Stimulated activated CD4-positive, alpha-beta T cell treated with anti-CD3 and anti-CD28 coated beads, Interleukin-1b, Interleukin-23, amount 100 ng/mL, for 48 hours (primary cell): ENCODE results near the gene PIAS2.
"Not testable (repeated sequence)": the region's sequence is repeated elsewhere in the genome, so short reads cannot be mapped to it uniquely, and the experiment has no call there.

Experiments
- DNase-seq: peaks from one replicate; pipeline ENCODE4 v3.0.0-alpha.2; 2020

PIAS2 gene

DNA sequence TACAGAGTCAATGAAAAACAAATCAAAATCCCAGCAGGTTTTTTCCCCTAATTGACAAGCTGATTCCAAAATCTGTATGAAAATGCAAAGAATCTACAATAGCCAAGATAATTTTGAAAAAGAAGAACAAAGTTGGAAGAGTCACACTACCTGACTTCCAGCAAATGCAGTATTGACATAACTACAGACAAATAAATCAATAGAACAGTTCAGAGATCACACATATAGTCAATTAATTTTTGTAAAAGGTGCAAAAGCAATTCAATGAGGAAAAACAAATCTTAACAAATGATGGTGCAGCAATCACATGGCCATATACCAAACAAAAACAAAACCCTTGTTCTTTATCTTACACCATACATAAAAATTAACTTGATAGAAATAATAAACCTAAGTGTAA, 85.9 kb downstream of the PIAS2 start:
- no peak for DNase-seq

DNA sequence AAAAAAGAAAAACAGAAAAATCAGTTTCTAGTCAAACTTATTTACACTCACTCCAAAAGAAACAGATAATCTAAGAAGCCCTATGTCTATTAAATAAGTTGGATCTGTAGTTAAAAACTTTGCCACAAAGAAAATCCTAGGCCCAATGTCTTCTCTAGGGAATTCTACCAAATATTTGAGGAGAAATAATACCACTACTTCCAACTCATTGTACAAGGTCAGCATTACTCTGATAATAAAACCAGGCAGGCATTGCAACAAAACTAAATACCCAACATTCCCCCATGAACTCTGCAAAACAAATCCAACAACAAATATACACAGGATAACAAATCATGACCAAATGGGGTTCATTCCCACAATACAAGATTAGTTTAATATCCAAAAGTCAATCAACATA, 86.7 kb downstream of the PIAS2 start:
- DNase-seq, result no peak

DNA sequence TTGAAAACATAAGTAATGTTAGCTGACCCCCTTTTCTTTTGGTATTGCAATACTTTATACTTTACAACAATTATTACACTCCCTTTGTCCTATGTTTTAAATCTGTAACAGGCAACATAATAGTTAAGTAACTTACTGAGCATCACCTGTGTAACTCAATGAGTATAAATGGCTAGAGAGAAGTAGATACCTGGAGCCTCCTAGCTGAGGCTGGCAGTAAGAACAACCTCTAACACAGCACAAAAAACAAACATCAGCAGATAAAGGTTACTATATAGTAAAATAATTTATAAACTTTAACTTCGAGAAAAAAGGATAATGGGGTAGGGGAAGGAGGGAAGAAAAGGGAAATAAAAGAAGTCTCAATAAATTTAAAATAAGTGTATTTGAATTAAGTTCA, 87.4 kb downstream of the PIAS2 start:
- no peak for DNase-seq

DNA sequence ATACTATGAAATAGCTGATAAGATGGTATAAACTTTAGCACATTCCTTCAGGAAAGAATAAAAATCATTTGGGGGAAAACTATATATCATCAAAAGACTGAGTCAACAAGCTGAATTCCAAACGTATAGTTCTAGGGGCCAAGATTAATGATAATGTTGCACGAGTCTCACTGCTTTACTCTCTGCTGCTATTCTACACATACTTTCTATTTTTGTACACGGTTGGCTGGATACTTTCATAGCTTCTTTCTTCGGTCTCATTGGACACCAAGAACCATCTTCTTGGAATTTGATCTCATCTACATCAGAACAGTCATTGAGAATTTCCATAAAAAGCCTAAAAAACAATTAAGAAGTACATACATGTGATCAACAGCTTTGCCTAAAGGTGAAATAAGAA, 87.8 kb downstream of the PIAS2 start:
- no peak for DNase-seq

DNA sequence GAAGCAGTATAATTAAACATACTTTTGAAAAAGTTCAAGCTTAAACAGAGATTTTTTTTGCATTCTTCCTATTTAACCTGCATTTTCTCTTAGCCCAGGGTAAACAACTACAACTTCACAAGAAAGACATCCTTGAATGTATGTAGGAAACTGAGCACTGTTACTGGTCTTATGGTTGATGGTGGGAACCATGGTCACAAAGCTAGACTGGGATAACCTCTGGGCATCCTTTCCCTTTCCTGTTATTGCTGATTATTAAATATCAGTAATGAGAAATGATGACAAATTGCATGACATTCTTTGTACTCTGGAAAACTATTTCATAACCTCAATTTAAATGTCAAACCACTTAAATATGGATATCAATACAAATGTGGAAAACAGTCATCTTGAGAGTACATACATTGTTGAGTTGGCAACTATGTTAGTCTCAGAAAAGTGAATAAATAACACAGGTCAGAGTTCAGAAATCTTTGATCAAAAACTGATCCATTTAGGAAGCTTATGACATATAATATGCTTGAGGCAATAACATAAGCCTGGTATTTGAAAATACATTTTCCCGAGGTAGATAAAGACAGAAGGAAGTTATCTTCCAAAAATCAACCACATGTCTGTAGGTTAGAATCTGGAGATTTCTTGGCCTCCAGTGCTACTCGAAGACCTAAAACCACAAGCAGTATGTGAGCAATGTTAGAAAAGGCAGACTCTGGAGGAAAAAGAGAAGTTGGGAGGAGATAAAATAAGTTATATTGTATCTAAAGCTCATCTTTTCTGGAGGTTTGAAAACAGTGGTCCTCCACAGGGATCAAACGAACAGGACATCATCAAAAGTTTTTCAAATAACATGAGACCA, 95.2 kb downstream of the PIAS2 start:
- DNase-seq, result no peak

DNA sequence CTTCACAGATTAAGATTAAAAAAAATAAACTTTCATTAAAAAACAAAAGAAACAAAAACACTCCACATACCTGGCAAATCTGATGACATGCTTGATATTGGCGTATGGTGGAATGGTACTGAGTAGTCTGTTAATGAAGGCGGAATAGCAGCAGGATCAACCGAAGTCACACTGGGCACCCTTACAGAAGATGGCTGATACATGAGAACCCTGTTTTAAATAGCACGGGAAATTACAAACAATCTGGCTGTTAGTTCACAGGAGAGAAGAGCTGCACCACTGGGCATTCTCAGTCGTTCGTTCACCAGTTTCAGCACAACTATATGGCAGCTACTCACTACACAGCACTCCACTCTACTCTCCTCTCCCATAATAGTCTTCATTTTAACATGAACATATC, 96.4 kb downstream of the PIAS2 start:
- DNase-seq, result no peak

DNA sequence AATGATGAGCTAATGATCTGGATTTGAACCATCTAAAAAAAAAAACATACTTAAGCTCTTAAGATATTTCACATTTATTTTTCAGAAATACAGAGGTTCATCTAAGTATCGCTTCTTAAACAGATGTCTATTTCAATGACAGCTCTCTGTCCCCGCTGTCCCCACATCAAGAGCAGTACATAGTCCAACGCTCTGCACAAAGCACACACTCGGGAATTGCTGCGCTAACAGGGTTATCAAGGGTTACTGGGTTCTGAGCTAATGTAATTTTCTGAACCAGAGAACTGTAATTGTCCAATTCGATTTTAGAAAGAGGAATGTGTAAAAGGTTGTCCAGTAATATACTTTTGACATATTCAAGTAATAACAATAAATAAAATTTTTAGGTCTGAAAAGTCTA, 101.6 kb downstream of the PIAS2 start:
- no peak for DNase-seq

DNA sequence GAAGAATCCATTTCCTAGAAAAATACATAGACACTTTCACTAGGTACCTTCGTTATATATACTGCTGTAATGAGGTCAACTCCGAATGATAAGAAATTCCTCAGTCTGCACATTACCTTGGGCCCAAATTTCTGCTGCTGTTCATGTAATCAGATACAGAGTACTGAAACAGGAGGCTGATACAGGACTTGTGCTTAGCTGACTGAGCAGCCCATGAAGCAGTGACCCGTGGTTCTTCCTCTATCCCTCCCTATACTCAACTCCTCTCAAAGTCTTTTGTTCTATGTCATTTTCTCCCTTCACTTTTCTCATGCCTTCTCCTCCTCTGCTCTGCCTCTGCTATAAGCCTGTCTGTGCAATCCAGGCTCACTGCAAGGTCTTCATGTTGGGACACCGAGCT, 102.9 kb downstream of the PIAS2 start:
- DNase-seq, result no peak

DNA sequence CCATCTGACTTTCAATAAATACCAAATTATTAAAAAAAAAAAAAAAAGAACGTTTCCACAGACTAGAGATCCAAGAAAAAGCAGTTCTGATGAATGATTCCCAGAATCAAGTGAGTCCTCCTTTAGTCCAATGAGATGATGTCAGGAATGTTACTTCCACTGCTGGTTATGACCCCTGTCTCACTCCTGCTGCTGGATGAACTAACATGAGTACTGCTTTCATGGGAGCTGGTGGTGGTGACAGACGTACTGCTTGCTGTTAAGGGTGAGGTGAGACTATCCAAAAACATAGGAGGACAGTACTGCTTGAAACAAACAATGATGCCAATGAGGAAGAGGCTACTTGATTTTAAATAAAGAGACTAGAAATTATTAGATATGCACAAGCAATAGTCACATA, 105.0 kb downstream of the PIAS2 start:
- no peak for DNase-seq

DNA sequence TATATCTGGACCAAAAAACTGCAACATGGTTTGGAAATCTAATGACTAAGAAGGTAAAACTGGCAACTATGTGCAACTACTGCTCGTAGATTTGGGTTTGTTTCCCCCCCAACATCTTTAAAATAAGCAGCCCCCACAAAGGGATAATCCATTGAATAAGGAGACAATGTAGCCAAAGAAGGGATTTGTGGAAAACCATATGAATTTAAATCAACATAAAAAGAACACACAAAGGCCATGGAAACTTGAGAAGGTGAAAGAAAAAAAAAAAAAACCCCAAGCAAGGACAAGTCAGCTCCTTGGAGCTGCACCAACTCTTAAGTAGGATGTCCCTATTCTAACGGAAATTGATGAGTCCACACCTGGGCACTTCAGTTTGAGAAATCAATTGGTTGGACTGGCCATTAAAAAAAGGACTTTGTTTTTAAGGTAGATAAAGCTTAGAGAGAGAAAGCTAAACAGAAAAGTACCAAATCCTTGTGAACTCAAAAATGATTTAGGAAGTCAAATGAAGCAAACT, 106.8 kb downstream of the PIAS2 start:
- DNase-seq, result no peak

DNA sequence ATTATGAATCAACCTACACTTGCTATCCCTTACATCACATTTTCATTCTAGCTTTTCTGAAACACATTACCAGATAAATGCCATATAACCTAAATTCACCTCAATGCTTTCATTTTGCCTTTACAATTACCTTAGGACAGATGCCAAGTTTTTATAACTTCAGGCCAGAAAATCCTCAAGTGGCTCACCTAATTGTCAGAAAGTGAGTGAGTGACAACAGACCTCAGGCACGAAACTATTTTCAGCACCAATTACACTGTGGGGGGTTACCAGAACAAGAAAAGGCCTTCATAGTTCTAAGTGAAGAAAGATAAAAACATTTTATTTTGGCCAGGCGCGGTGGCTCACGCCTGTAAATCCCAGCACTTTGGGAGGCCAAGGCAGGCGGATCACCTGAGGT, 108.2 kb downstream of the PIAS2 start:
- DNase-seq, result no peak

DNA sequence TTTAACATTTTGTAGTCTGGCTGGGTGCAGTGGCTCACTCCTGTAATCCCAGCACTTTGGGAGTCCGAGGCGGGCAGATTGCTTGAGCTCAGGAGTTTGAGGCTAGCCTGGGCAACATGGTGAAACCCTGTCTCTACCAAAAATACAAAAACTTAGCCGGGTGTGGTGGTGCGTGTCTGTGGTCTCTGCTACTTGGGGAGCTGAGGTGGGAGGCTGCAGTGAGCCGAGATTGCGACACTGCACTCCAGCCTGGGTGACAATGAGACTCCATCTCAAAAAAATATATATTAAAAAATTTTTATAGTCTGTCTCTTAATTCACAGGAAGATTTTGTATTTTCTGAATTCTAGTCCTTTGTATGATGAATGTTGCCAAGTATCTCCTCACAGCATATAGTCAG, 121.4 kb downstream of the PIAS2 start:
- not testable (repeated sequence) for DNase-seq

DNA sequence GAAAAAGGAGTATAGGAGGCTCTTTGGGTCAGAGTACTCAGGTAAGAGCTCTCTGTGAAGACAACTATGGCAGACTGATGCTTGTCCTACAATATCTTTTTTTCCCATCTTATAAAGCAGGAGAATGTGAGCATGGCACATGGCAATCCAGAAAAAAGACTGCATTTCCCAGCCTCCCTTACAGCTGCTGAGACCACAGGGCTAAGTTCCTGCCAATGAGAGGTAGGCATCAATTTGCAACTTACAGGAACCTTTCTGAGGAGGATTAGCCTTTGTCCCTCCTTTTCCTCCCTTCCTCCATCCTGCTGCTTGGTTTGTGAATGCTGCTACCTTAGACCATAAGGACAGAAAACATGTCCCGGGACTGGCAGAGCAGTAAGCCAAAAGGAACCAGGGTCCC, 122.7 kb downstream of the PIAS2 start:
- no peak for DNase-seq

DNA sequence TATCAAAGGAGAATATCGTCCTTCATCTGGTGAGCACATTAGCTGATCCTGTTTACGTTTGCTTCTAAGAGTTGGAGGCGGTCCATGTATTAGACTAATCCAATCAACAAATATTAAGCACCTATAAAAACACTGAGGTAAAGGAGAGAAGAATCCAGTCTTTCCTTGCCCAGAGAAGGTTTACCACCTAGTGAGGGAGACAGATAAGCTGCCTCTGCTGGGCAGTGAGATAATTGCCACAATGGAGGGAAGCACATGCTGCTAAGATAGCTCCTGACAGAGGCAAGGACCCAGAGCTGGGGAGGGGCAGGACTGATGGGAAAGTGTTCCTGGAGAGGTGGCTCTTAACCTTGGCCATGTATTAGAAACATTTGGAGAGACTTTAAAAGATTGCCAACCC, 123.7 kb downstream of the PIAS2 start:
- no peak for DNase-seq

DNA sequence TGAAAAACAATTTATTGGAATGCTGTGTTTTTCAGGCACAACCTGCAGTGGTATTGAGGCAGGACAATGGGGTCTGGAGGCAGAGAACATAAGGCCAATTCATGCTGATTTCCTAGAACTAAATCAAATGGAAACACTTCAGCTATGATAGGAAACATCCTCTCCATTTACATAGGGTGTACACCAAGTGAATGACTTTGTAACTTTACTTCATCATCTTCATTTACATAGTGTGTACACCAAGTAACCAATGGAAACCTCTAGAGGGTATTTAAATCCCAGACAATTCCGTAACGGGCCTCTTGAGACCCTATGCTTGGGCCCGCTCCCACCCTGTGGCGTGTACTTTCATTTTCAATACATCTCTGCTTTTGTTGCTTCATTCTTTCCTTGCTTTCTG, 128.2 kb downstream of the PIAS2 start:
- no peak for DNase-seq

DNA sequence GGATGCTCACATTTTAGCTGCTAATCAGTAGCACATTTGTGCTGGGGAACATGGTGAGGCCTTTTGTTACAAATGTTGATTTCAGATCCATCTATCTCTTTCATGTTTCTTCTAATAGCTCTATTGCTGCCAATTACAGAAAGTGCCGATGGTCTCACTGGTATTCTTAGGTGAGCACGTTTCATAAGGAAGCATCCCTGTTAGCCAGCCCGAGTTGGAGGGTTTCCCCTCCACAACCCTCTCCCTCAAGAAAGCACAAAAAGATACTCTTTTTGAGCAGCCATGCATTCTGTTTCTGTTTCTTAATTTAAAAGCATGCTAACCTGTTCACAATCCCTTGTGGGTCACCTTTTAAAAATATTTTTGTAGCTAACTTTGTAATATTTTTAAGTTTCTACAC, 129.6 kb downstream of the PIAS2 start:
- DNase-seq, result no peak

DNA sequence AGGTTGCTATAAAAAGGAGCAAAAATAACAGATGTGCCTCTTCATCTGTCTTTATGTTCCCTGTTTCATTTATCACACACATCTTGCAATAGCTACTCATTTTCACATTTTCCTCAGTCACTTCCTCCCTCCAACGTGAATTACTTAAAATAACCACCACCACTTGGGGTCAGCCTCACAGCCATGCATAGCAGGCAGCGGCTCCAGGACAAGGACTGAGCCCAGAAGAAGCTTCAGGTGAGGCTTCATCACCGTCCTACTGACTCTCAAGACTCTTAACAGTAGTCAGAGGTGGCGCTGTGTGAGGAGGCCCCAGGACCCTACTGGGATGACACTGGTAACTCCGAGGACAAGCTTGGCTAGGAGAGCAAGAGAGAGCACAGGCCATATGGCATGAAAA, 144.9 kb downstream of the PIAS2 start:
- DNase-seq, result no peak

DNA sequence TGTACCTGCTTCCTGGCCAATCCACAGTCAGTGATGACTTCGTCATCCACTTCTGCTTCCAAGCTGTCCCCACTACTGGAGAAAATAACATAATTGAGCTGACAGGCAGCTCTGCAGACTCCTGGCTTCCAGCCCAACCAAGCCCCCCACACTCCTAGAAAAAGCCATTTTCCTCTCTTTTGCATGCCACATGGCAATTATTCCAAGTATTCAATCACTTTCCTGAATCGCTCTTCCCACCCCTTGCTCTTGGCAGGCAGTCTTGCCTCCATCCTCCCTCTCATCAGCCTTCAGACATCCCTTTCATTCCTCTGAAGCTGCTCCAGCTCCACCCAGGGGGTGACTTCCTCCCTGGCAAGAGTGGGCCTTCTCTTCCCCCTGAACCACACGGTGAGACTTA, 146.2 kb downstream of the PIAS2 start:
- DNase-seq, result no peak

DNA sequence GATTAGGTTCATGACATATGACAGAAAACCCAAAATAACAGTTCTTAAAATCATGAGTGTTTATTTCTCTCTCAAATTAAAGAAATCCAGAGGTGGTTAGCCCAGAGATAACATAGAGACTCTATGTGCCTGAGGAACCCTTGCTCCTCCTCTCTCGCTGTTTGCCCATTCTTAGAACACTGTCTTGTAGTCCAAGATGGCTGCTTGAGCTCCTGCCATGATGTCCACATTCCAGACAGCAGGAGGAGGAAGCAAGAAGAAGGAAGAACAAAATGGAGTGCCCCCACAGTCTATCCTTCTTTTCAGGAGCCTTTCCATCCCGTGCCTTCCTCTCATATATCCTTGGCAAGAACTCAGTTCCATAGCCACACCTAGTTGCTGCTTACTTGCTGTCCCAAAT, 146.6 kb downstream of the PIAS2 start:
- no peak for DNase-seq

DNA sequence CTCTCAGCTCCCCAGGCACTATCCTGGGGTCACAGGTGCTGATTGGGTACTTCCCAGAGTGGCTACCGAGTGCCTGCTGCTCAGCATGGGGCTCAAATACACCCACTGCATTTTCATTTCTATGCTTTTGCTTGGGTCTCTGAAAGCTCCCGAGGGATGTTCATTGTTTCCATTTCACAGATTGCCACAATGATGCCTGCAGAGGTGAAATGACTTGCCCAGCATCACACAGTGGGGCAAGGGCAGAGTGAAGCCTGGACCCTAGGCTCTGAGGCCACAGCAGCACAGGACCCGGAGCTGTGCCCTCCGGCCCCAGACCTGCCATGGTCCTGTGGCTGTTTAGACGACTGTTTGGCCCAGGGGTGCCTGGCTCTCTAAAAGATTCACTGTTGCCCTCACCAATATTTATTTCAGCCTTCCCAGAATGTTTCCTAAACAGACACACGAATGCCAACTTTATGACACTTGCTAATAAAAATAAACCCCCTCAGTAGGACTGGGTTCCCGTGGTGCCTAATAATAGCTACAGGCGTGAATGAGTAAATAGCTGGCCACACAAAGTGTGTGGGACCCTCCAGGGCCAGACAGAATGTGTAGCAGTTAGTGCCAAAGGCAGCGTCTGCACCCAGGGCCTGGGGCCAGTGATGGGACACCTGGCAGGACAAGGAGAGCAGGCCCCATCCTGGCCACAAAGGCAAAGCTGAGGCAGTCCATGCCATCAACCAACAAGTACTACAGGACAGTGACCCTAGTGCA, 149.0 kb downstream of the PIAS2 start:
- DNase-seq, result no peak

DNA sequence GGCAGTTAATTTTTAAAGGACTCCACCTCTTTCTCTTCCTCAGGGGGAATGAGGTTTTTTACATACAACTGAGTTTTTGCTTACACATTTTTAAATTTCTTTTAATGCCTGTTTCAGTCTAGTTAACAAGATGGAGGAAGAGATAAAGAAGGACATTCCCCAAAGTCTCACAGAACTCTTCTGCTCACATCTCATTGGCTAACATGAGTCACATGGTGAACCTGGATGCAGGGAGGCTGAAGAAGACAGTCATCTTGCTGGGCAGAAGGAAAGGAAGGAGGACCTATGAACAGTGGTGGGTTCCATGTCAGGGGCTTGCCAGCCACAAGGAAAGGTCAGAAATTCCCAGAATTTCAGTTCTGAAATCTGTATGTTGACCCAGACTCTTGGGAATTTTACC, 150.1 kb downstream of the PIAS2 start:
- no peak for DNase-seq

DNA sequence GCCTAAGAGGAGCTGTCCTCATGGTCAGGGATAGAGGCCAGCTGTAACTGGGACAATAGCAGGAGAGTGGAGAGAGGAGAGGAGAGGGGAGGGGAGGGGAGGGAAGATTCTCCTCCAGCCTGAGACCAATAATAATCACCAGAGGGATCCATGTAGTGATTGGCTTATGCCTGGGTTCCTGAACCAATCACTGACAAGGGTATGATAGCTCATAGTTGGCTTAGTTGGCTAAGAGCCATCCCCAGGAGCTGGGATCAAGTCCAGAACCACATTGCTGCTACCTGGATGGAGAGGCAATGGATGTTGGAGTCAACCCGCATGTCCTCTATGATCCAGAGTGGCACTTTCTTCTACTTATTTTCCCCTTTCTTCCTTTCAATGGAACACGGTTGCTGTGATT, 152.7 kb downstream of the PIAS2 start:
- DNase-seq, result no peak

DNA sequence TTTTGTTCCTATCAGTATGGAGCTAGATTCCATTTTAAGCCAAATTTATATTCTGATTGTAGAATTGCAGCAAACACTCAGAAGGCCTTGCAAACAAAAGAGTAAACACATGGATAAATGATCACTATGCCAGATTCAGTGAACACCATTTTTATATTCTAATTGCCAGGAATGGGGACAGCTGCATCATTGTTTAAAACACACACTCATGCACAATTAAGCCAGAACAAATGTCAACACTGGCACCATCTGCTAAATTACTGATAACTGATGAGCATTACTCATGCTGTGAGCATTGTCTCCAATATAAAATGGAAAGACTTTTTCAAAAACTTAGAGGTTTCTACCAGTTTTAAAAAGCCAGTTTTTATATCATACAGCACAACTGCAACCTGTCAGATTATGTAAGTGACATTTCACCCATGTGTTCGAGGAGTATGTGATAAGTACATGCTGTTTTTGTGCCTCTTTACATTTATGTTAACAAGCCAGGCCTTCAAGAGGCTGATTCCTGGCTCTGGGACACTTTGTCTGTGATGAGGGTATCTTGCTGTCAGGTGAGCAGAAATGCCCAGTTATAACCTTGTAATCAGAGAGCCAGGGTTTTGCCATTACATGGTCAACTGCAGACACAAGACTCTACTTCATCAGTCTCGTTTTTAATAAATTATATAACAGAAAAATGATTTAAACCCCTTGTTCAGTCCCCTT, 156.1 kb downstream of the PIAS2 start:
- DNase-seq, result no peak

DNA sequence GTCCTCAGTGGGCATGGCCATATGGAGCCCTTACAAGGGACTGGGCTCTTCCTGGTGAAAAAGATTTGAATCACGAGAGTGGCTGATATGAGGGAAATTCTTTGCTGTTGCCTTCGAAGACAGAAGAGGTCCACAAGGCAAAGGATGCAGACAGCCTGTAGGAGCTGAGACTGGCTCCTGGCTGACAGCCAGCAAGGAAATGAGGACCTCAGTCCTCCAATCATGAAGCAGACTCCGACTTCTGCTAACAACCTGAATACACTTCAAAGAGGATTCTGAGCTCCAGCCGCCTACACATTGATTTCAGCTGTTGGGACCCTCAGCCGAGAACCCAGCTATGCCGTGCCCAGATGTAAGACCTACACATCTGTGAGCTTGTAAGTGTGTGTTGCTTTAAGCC, 157.4 kb downstream of the PIAS2 start:
- DNase-seq, result no peak
